ENCODE results near the gene PGBD2. TPM values are rescaled to one million over a fixed set of nuclear protein-coding genes. Genes with fewer than 3 reads are reported as not detected.

PGBD2 gene
- total and polyA plus RNA-seq, 2 of the 13 experiments (the other 11 are each of a cell fraction or from before 2014, with no cell fraction given): 6.0 to 7.4 TPM

- TF ChIP-seq CERS6 (CRISPR knock-in tag; IDR thresholded peaks at IDR 0.05): no peak
- TF ChIP-seq ATAD3A (CRISPR knock-in tag; IDR thresholded peaks at IDR 0.05): no peak
- no peak for TF ChIP-seq ZBTB3 (CRISPR knock-in tag; IDR thresholded peaks at IDR 0.05; ENCODE audit: borderline replicate concordance, low read depth)
- TF ChIP-seq NFRKB (IDR thresholded peaks at IDR 0.05): no peak
- TF ChIP-seq ZNF281 (CRISPR knock-in tag; IDR thresholded peaks at IDR 0.05; ENCODE audit: borderline replicate concordance): peak; percentile 8; the same call in 1 of the 2 replicates
- TF ChIP-seq ZFP37 (CRISPR knock-in tag; IDR thresholded peaks at IDR 0.05; ENCODE audit: borderline replicate concordance): no peak
- TF ChIP-seq GPN1 (CRISPR knock-in tag; IDR thresholded peaks at IDR 0.05; ENCODE audit: borderline replicate concordance): 0 out of 2 replicates have a peak, but pooled peaks have one; percentile 37
- TF ChIP-seq ZNF567 (CRISPR knock-in tag; IDR thresholded peaks at IDR 0.05; ENCODE audit: borderline replicate concordance): no peak
- no peak; the same call in 1 of the 2 replicates for TF ChIP-seq ERF (CRISPR knock-in tag; IDR thresholded peaks at IDR 0.05)
- peak; percentile 65; the same call in 1 of the 2 replicates for TF ChIP-seq PHF21A (CRISPR knock-in tag; IDR thresholded peaks at IDR 0.05)
- no peak for TF ChIP-seq CHD2 (IDR thresholded peaks at IDR 0.05; ENCODE audit: low read depth, low read length)
- TF ChIP-seq HDAC6 (IDR thresholded peaks at IDR 0.05; ENCODE audit: low read depth, low read length): no peak
- TF ChIP-seq, protein P1, sequence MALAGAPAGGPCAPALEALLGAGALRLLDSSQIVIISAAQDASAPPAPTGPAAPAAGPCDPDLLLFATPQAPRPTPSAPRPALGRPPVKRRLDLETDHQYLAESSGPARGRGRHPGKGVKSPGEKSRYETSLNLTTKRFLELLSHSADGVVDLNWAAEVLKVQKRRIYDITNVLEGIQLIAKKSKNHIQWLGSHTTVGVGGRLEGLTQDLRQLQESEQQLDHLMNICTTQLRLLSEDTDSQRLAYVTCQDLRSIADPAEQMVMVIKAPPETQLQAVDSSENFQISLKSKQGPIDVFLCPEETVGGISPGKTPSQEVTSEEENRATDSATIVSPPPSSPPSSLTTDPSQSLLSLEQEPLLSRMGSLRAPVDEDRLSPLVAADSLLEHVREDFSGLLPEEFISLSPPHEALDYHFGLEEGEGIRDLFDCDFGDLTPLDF (CRISPR knock-in tag; IDR thresholded peaks at IDR 0.05): peak; percentile 58; the same call in 1 of the 2 replicates
- TF ChIP-seq ZFYVE20 (CRISPR knock-in tag; IDR thresholded peaks at IDR 0.05; ENCODE audit: borderline replicate concordance, low read depth): no peak
- TF ChIP-seq, protein P2, sequence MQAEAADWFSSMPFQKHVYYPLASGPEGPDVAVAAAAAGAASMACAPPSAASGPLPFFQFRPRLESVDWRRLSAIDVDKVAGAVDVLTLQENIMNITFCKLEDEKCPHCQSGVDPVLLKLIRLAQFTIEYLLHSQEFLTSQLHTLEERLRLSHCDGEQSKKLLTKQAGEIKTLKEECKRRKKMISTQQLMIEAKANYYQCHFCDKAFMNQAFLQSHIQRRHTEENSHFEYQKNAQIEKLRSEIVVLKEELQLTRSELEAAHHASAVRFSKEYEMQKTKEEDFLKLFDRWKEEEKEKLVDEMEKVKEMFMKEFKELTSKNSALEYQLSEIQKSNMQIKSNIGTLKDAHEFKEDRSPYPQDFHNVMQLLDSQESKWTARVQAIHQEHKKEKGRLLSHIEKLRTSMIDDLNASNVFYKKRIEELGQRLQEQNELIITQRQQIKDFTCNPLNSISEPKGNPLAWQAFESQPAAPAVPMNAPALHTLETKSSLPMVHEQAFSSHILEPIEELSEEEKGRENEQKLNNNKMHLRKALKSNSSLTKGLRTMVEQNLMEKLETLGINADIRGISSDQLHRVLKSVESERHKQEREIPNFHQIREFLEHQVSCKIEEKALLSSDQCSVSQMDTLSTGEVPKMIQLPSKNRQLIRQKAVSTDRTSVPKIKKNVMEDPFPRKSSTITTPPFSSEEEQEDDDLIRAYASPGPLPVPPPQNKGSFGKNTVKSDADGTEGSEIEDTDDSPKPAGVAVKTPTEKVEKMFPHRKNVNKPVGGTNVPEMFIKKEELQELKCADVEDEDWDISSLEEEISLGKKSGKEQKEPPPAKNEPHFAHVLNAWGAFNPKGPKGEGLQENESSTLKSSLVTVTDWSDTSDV (CRISPR knock-in tag; IDR thresholded peaks at IDR 0.05): 0 out of 2 replicates have a peak, but pooled peaks have one; percentile 37
- TF ChIP-seq KDM2A (CRISPR knock-in tag; IDR thresholded peaks at IDR 0.05; ENCODE audit: borderline replicate concordance, low read depth): peak; percentile 66; the same call in 1 of the 2 replicates
- no peak for TF ChIP-seq ZNF17 (CRISPR knock-in tag; IDR thresholded peaks at IDR 0.05)
- TF ChIP-seq ATF7 (IDR thresholded peaks at IDR 0.05): no peak
- no peak for TF ChIP-seq ATF7 (CRISPR knock-in tag; IDR thresholded peaks at IDR 0.05)
- TF ChIP-seq ZNF33A (CRISPR knock-in tag; IDR thresholded peaks at IDR 0.05; ENCODE audit: borderline replicate concordance): no peak
- TF ChIP-seq TRIM24 (CRISPR knock-in tag; IDR thresholded peaks at IDR 0.05): no peak
- no peak for TF ChIP-seq TEAD2 (CRISPR knock-in tag; IDR thresholded peaks at IDR 0.05)
Measured at GRCh38 chr1:248862998-248863881, 42.8 kb upstream of the PGBD2 start (continued).

All from HepG2 (cell line).